GM10266 (cell line): ENCODE data around the gene COX19.

Source experiments
- DNase-seq: peaks from one replicate; pipeline ENCODE4 v3.0.0; 2012; ENCODE audit errors: extremely low spot score
- TF ChIP-seq, protein P1 (sequence below): IDR thresholded peaks from 2 replicates; pipeline ENCODE4 v1.5.1; 2012; ENCODE audit warnings: mild to moderate bottlenecking, low read depth; ENCODE audit not compliant: control insufficient read depth, insufficient read depth; ENCODE audit errors: missing control alignments

The COX19 gene

DNA sequence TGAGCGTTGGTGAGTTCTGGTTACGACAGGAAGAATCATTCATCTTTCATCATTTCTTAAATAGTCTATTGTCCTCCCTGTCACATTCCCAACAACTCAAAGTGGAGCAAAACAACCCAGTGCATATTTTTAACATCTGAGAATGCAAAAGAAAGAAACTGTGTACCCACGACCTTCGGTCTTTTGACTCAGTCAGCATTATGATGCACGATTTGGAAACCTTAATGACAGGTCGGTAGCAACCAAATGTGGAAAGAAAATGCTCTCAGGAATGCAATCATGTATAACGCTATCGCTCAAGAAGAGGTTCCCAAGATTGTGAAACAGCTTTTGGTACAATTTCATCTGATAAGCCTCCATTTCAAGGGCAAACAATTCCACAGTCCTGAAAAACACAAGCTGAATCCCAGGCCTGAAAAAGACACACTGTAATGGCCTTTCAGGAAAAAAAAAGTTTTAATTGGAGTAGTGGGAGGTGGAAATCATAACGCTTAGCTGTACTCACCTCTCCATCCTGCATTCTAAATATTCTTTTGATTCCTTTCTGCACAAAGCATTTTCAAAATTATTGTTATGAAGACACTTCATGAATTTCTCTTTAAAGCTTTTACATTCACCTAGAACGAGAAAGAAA, 2.6 kb downstream of the COX19 start:
- TF ChIP-seq, protein P1, sequence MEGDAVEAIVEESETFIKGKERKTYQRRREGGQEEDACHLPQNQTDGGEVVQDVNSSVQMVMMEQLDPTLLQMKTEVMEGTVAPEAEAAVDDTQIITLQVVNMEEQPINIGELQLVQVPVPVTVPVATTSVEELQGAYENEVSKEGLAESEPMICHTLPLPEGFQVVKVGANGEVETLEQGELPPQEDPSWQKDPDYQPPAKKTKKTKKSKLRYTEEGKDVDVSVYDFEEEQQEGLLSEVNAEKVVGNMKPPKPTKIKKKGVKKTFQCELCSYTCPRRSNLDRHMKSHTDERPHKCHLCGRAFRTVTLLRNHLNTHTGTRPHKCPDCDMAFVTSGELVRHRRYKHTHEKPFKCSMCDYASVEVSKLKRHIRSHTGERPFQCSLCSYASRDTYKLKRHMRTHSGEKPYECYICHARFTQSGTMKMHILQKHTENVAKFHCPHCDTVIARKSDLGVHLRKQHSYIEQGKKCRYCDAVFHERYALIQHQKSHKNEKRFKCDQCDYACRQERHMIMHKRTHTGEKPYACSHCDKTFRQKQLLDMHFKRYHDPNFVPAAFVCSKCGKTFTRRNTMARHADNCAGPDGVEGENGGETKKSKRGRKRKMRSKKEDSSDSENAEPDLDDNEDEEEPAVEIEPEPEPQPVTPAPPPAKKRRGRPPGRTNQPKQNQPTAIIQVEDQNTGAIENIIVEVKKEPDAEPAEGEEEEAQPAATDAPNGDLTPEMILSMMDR = no peak
- no peak for DNase-seq

DNA sequence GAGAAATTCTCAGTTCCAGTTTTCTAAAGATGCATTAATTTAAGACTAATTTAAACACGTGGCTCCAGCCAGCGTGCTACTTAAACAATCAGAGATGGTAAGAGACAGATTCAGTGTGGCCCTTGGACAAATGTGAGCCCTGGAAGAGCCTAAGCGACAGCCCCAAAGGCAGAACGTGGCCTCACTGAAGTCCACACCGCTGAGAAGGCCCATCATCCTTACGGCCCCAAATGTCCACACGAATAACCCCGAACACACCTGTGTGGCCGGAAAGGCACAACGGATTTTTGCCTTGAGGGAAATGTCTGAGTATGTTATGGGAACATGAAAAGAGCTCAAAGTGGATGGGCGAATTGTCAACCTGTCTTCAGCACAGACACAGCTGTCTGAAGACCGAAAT, 3.2 kb downstream of the COX19 start:
- TF ChIP-seq, protein P1 = no peak
- no peak for DNase-seq

DNA sequence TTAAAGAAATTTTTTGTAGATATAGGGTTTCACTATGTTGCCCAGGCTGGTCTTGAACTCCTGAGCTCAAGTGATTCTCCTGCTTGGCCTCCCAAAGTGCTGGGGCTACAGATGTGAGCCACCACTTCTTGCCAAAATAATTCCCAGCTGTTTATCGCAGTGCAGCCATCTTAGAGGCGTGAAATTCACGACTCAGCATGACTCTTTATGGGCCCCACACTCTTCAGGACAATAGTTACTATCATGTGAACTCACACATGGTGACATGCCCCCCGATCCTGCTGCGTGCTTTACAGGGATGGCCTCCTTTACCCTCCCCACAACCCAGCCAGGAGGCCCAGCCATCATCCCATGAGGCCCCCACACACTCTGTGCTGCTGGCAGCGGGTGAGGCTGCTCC, 4.6 kb downstream of the COX19 start:
- DNase-seq = no peak
- TF ChIP-seq, protein P1 = no peak

DNA sequence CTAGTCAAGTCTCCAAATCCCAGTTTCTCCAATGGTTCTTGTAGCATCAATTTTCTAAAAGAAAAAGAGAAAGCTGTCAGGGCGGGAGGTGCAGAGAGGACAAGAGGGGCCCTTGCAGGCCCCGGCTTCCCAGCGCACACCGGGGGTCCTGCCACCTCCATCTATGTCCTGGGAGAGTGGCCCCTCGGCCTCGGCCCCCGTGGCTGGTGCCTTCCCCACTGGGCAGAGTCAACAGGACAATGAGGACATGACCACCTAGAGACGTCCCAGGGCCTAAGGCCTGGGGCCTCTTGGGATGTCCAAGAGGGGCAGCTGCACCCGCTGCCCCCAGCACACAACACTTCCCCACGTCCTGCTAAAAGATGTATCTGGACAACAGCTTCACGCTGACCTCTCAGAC, 5.9 kb downstream of the COX19 start:
- no peak for DNase-seq
- TF ChIP-seq, protein P1 = no peak

DNA sequence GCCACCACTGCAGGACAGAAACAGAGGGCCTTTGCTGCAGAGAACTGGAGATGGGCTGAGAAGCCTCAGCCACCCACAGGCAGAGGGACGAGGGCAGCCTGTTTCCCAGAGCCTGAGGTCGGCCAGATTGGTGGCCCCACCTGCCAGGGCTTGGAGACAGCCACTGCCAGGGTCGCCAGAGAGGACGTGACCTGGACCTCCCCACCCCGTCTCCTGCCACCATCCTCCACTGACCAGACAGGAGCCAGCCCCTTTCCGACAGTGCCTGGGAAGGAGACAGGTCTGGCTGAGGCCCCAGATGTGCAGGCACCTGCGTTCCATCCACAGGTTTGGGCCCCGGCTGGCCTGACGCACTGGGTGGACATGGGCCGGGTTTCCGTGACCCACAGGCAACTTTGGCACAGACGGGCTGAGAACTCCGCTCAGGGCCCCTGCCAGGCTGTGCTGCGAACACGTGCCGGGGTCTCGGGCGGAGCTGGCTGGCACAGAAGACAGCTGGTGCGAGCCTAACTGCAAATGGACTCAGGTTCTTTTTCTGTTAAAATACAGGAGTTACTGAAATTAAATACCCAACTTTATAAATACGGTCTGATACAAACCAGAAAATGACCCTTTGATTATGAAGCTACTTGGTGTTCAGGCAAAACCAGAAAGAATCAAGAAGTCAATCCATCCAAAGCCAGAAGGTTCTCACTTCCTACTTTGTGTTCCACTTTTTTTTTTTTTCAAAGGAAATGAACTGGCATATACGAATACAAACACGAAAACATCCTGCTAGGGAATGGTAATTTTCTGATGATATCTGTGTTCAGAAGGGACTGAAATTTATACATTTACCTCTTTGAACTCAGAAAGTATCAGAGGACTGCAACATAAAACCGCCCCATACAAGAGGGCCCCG, 6.9 kb downstream of the COX19 start:
- no peak for DNase-seq
- TF ChIP-seq, protein P1 = no peak

DNA sequence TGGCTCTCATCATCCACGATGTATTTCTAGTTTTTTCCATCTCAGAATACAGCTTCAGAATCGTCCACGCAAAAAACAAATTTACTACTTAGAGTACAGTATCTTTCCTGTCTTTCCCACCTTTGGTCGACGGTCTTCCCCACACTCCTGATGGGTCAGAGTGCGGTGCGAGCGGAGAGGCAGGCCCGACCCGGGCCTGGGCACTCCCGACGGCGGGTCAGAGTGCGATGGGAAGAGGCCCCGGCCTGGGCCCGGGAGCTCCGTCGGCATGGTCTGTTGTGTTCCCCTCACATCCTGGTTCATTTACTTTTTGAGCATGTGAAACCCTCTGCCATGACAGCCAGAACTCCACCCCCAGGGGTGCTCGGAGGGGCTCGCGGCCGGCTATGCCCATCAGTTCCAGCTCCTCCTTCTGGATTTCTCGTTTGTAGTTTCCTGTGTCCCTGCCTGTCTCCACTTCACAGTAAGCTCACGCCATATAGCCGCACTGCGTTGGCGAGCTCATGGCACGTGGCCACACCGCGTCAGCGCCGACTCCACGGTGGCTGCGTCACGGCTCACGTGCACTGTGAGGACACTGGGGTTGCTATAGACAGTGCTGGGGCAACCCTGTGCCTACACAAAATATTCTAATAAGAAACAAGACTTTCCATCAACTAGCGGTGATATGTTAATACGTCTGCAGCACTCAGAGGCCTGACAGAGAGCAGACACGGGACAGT, 7.8 kb downstream of the COX19 start:
- no peak for DNase-seq
- TF ChIP-seq, protein P1 = no peak
